Cerebellar nuclear complex (tissue), 1 donor: ENCODE results near the gene PBXIP1.

Experiments
- DNase-seq, 2 experiments: peaks; one replicate each; lab custom pipeline; 2025; lab: John Stamatoyannopoulos, UW

PBXIP1 gene

GRCh38 chr1:154895798-154896197 is 60.1 kb downstream of the PBXIP1 start:
- DNase-seq, result no peak
